ENCODE results near the gene UGGT2. TPM values are rescaled to one million over a fixed set of nuclear protein-coding genes. Genes with fewer than 3 reads are reported as not detected.
"Not testable (repeated sequence)": the region's sequence is repeated elsewhere in the genome, so short reads cannot be mapped to it uniquely, and the experiment has no call there.

The UGGT2 gene
- total and polyA plus RNA-seq, 7 donors, result 2.1 to 7.2 (median 4.3) TPM

DNA sequence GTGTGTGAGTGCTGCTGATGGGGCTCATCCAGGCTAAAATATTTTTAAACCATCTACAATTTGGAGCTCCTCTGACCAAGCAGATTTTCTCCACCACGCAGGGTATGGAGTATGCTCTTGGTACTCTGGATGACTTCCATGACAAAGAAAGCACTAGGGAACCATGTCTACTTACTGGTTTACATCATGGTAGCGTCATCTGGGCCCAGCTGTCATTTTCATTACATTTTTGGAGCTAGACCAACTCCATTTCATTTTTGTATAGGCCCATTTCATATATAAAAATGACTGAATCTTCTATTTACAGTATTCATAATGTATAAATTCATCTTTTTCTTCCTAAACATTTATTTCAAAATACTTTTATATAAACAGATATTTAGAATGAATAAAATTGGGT, 191.9 kb downstream of the UGGT2 start:
- Histone ChIP-seq H3K36me3 (ENCODE audit: insufficient read depth in 1 of 2, low read depth in 1 of 2) (peaks cover 0 to 2% of the 10 kb centered on the region in 2 donors), H3K4me3 (no peak overlapping the region), H3K27ac (no peak overlapping the region), H3K27me3 (ENCODE audit: insufficient read depth in 3 of 3, low read length in 2 of 3) (no peaks in the 10 kb centered on the region), H3K4me1 (no peaks in the 10 kb centered on the region), H3K9me3 (no peaks in the 10 kb centered on the region)
- WGBS, 3 donors, result 46 to 64% (median 49%) methylated on average over 2 of the region's 2 CpGs
- no peak for TF ChIP-seq CTCF (IDR thresholded peaks at IDR 0.05)
- ATAC-seq, result no peak
- intact Hi-C loops (cut with DNase I), result no loop called here
- DNase-seq, result no peak

- no peak for ATAC-seq
- intact Hi-C loops (cut with DNase I), result no loop called here
- no peak for DNase-seq
- H3K4me3 ChIP-seq, result no peak overlapping the region
- no peak for TF ChIP-seq CTCF (IDR thresholded peaks at IDR 0.05)
- H3K27ac ChIP-seq, result no peak overlapping the region
- peaks cover 2 to 7% of the 10 kb centered on the region in 2 donors for H3K36me3 ChIP-seq (ENCODE audit: insufficient read depth in 1 of 2, low read depth in 1 of 2)
- H3K9me3 ChIP-seq, result no peaks in the 10 kb centered on the region
- no peaks in the 10 kb centered on the region for H3K4me1 ChIP-seq
- WGBS, 3 donors, result 65 to 67% (median 67%) methylated on average over 10 of the region's 10 CpGs
- H3K27me3 ChIP-seq (ENCODE audit: insufficient read depth in 3 of 3, low read length in 2 of 3), result no peaks in the 10 kb centered on the region
These were observed 194.7 kb downstream of the UGGT2 start for GRCh38 chr13:95858286-95859075.

DNA sequence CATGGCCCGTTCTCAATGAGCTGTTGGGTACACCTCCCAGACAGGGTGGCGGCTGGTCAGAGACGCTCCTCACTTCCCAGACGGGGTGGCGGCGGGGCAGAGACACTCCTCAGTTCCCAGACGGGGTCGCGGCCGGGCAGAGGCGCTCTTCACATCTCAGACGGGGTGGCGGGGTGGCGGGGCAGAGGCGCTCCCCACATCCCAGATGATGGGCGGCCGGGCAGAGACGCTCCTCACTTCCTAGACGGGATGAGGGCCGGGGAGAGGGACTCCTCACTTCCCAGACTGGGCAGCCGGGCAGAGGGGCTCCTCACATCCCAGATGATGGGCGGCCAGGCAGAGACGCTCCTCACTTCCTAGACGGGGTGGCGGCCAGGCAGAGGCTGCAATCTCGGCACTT, 207.5 kb downstream of the UGGT2 start:
- WGBS, 3 donors, result 90 to 96% (median 94%) methylated on average over 19 to 26 of the region's 26 CpGs
- not testable (repeated sequence) for H3K27me3 ChIP-seq (ENCODE audit: insufficient read depth in 3 of 3, low read length in 2 of 3); DNase-seq

DNA sequence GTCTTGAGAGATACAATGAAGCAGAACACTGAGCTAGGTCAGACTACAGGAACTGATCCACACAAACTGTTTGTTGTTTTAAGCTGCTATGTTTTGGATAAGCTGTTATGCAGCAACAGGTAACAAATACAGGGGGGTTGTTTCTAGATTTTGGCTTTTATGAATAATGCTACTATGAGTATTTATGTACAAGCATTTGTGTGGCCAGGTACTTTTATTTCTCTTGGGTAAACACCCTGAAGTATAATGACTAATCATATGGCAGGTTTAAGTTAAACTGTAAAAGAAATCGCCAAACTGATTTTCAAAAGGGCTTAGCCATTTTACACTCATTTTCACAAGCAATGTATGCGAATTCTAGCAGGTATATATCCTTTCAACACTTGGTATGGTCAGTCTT, 210.3 kb downstream of the UGGT2 start:
- Histone ChIP-seq H3K36me3 (ENCODE audit: insufficient read depth in 1 of 2, low read depth in 1 of 2) (no peaks in the 10 kb centered on the region), H3K27ac (no peak overlapping the region)

More for the DNA sequence above, 207.5 kb downstream of the UGGT2 start:
- intact Hi-C loops (cut with DNase I); H3K36me3 ChIP-seq (ENCODE audit: insufficient read depth in 1 of 2, low read depth in 1 of 2); ATAC-seq; H3K4me1 ChIP-seq; H3K27ac ChIP-seq; H3K4me3 ChIP-seq: not testable (repeated sequence)
- H3K9me3 ChIP-seq, result peaks cover 11% of the 10 kb centered on the region

DNA sequence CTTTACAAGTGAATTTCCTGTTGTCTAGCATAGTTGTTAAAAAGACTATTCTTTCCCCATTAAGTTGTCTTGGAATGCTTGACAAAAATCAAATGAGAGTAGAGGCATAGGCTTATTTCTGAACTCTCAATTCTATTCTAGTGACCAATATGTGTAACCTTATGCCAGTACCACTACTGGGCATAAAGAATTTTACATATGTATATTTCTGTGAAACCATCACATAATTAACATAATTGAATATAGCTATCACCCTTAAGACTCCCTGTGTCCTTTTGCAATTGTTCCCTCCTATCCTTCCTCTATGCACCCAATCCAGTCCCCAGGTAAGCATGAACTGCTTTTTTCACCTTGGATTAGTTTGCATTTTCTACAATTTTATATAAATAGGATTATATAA, 211.3 kb downstream of the UGGT2 start:
- no peaks in the 10 kb centered on the region for H3K36me3 ChIP-seq (ENCODE audit: insufficient read depth in 1 of 2, low read depth in 1 of 2)
- TF ChIP-seq CTCF (IDR thresholded peaks at IDR 0.05), result no peak
- DNase-seq, result no peak
- H3K27ac ChIP-seq, result no peak overlapping the region
- no peak overlapping the region for H3K4me3 ChIP-seq
- intact Hi-C loops (cut with DNase I), result no loop called here
- H3K4me1 ChIP-seq, result no peaks in the 10 kb centered on the region
- ATAC-seq, result no peak
- H3K9me3 ChIP-seq, result peaks cover 7% of the 10 kb centered on the region
- no peaks in the 10 kb centered on the region for H3K27me3 ChIP-seq (ENCODE audit: insufficient read depth in 3 of 3, low read length in 2 of 3)

More for the DNA sequence above, 210.3 kb downstream of the UGGT2 start:
- H3K27me3 ChIP-seq (ENCODE audit: insufficient read depth in 3 of 3, low read length in 2 of 3), result no peaks in the 10 kb centered on the region
- no peak for TF ChIP-seq CTCF (IDR thresholded peaks at IDR 0.05)
- ATAC-seq, result no peak
- no peak for DNase-seq
- intact Hi-C loops (cut with DNase I), result no loop called here
- peaks cover 7% of the 10 kb centered on the region for H3K9me3 ChIP-seq
- no peaks in the 10 kb centered on the region for H3K4me1 ChIP-seq
- 90 to 94% (median 91%) methylated on average over 2 of the region's 2 CpGs for WGBS, 3 donors
- no peak overlapping the region for H3K4me3 ChIP-seq

All from psoas muscle (tissue), 8 donors.